HCT116 (cell line): Measurements from ENCODE around the gene SNX9.

Experiments
- CTCF ChIP-seq, 3 experiments: fragments of 200-600 bp in 1 of 3; sonication (generic) in 1 of 3; IDR thresholded peaks in 2 of 3; conservative IDR thresholded peaks in 1 of 3; 2 replicates each; pipeline ENCODE4 v1.5.1; 2012 to 2017; ENCODE audit warnings: low read depth in 2 of 3, low read length in 2 of 3, antibody characterized with exemption in 1 of 3, borderline replicate concordance in 1 of 3, control low read depth in 1 of 3, mild to moderate bottlenecking in 1 of 3, mixed read lengths in 1 of 3, mixed run types in 1 of 3, moderate library complexity in 1 of 3; ENCODE audit not compliant: insufficient read depth in 1 of 3
- ELF1 ChIP-seq: IDR thresholded peaks from 2 replicates; pipeline ENCODE4 v1.6.1; 2012; ENCODE audit warnings: low read depth, borderline replicate concordance
- EZH2phosphoT487 ChIP-seq: fragments of 200-600 bp; IDR thresholded peaks from 2 replicates; pipeline ENCODE4 v1.6.1; 2018; ENCODE audit warnings: antibody characterized with exemption, borderline replicate concordance
- FOSL1 ChIP-seq: IDR thresholded peaks from 2 replicates; pipeline ENCODE4 v1.6.1; 2012; ENCODE audit warnings: low read depth
- POLR2A ChIP-seq: IDR thresholded peaks from 2 replicates; pipeline ENCODE4 v1.7.0; 2011; ENCODE audit warnings: borderline replicate concordance; ENCODE audit not compliant: insufficient read depth, insufficient read length; ENCODE audit errors: extremely low read depth
- POLR2AphosphoS5 ChIP-seq: IDR thresholded peaks from 2 replicates; pipeline ENCODE4 v1.6.1; 2011; ENCODE audit warnings: mild to moderate bottlenecking, low read depth, low read length, moderate library complexity
- RAD21 ChIP-seq: IDR thresholded peaks from 2 replicates; pipeline ENCODE4 v1.6.1; 2012; ENCODE audit warnings: low read depth, mild to moderate bottlenecking
- ZBTB33 ChIP-seq: IDR thresholded peaks from 2 replicates; pipeline ENCODE4 v1.6.1; 2011; ENCODE audit warnings: mild to moderate bottlenecking, low read length, moderate library complexity; ENCODE audit not compliant: insufficient replicate concordance; ENCODE audit errors: extremely low read depth
- ZFX ChIP-seq: fragments of 450-650 bp; IDR thresholded peaks from 2 replicates; pipeline ENCODE4 v1.6.1; 2017

DNA sequence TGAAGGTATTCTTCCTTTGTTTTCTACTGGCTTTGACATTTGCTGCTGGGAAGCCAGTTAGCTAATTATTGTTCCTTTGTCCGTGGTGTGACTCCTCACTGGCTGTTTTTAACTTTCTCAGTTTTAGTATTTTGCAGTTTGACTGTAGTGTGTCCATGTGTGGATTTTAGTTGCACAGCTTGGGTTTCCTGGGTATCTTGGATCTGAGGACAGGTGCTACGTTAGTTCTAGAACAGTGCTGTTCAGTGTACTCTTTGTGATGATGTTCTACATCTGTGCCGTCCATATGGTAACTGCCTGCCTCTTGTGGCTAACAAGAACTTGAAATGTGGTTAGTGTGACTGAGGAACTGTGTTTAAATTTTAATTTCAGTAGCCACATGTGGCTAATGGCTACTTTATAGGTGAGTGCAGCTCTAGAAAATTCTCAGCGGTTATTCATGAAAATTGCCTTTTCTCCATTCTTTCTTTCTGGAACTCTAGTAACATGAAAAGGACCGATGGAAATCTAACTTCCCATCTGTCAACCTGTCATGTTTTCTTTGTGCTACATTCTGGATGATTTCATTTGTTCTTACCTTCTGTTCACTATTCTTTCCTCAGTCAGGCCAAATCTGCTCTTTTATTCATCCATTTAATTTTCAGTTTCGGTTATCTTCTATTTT lies 7.4 kb downstream of the SNX9 start:
- no peak for TF ChIP-seq RAD21
- no peak for TF ChIP-seq CTCF (IDR thresholded peaks at IDR 0.05 in 2 of 3, conservative IDR thresholded peaks at IDR 0.05 in 1 of 3; ENCODE audit: borderline replicate concordance in 1 of 3, insufficient read depth in 1 of 3, low read depth in 2 of 3, low read length in 2 of 3)
- TF ChIP-seq POLR2A = no peak
- TF ChIP-seq FOSL1 = no peak
- TF ChIP-seq EZH2phosphoT487 = no peak
- no peak for TF ChIP-seq ZFX
- no peak for TF ChIP-seq ZBTB33
- no peak for TF ChIP-seq POLR2AphosphoS5
- TF ChIP-seq ELF1 = no peak
